IMR-90 (cell line): ENCODE results near the gene GDF10.

Experiments used
- BHLHE40 ChIP-seq: fragments of 150-350 bp; IDR thresholded peaks from 2 replicates; pipeline ENCODE4 v1.6.1; 2016; ENCODE audit warnings: mild to moderate bottlenecking, low read depth, low read length
- CTCF ChIP-seq: conservative IDR thresholded peaks from 2 replicates; pipeline ENCODE4 v1.5.1; 2012; ENCODE audit warnings: mild to moderate bottlenecking, low read depth, low read length, improper control_type of control experiment
- FOS ChIP-seq: fragments of 150-350 bp; IDR thresholded peaks from 2 replicates; pipeline ENCODE4 v1.6.1; 2016; ENCODE audit warnings: low read depth, low read length
- MAFK ChIP-seq: IDR thresholded peaks from 2 replicates; pipeline ENCODE4 v1.6.1; 2012; ENCODE audit warnings: low read depth, low read length, improper control_type of control experiment
- MXI1 ChIP-seq: IDR thresholded peaks from 2 replicates; pipeline ENCODE4 v1.6.1; 2012; ENCODE audit warnings: low read depth, mild to moderate bottlenecking, low read length, moderate library complexity, borderline replicate concordance
- NFE2L2 ChIP-seq: fragments of 150-350 bp; IDR thresholded peaks from 2 replicates; pipeline ENCODE4 v1.6.1; 2016; ENCODE audit warnings: low read depth, mild to moderate bottlenecking, low read length
- POLR2A ChIP-seq: IDR thresholded peaks from 2 replicates; pipeline ENCODE4 v1.6.1; 2012; ENCODE audit warnings: mild to moderate bottlenecking, low read depth, low read length
- RFX5 ChIP-seq: IDR thresholded peaks from 2 replicates; pipeline ENCODE4 v1.8.0; 2012; ENCODE audit warnings: low read depth, mild to moderate bottlenecking, low read length, moderate library complexity
- SMC3 ChIP-seq: fragments of 150-350 bp; IDR thresholded peaks from 2 replicates; pipeline ENCODE4 v1.6.1; 2016; ENCODE audit warnings: low read depth, mild to moderate bottlenecking, antibody characterized with exemption, low read length, moderate library complexity

DNA sequence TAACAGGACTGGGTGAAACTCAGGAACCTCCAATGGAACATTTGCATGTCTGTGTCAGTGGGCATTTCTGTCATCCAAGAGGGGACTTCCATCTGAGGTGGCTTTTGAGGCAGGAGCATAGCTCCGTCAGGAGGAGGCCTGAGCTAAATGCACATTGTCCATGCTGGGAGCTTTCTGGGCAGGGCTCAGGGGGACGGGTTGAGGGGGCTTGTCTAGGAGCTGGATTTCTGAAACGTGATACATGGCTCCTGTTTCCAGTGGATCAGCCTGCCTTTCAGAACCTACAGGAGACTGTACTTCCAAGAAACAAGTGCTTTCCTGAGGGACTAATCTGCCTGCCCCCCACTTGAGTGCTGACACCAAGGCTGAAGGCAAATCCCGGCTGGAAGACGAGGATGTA lies 40.5 kb upstream of the GDF10 start:
- TF ChIP-seq CTCF = no peak
- no peak for TF ChIP-seq POLR2A
- no peak for TF ChIP-seq BHLHE40
- no peak for TF ChIP-seq NFE2L2
- TF ChIP-seq MAFK = no peak
- TF ChIP-seq SMC3 = no peak
- TF ChIP-seq RFX5 = no peak
- TF ChIP-seq MXI1 = no peak
- no peak for TF ChIP-seq FOS
